H1 (cell line): ENCODE measurements around the gene SH3RF3. TPM values are rescaled to one million over a fixed set of nuclear protein-coding genes. Genes with fewer than 3 reads are reported as not detected.

Source experiments
- CTCF ChIA-PET: fragments of 300-600 bp; sonication (Branson Sonifier 250); formaldehyde crosslinking; loops from one replicate; lab custom pipeline; 2021; ENCODE audit not compliant: partially characterized antibody; lab: Charles Lee
- POLR2A ChIA-PET: fragments of 300-600 bp; sonication (Branson Sonifier 250); formaldehyde crosslinking; loops from one replicate; lab custom pipeline; 2021; ENCODE audit warnings: inconsistent platforms; ENCODE audit not compliant: partially characterized antibody; lab: Charles Lee
- DNase-seq, 2 experiments: peaks; one replicate each; pipeline versions ENCODE4 v3.0.0 to v3.0.0-alpha.2; 2010 to 2022; ENCODE audit warnings: low spot score in 2 of 2, low read depth in 1 of 2, mixed read lengths in 1 of 2
- FAIRE-seq: peaks from 2 replicates; lab custom pipeline; 2011; peaks lifted over from hg19 to GRCh38; lab: Jason Lieb, UNC
- H2AFZ ChIP-seq: 2 replicates; pipeline ENCODE4 v1.8.1; 2012; ENCODE audit warnings: low read length, inconsistent platforms
- H2AK5ac ChIP-seq: 2 replicates; pipeline ENCODE4 v1.6.1; 2013; ENCODE audit warnings: low read depth, low read length
- H2BK120ac ChIP-seq: replicated peaks from 2 replicates; pipeline ENCODE3; 2013; ENCODE audit warnings: low read depth, low read length, inconsistent platforms
- H2BK12ac ChIP-seq: 2 replicates; pipeline ENCODE4 v1.6.1; 2013; ENCODE audit warnings: low read depth, low read length
- H2BK15ac ChIP-seq: 2 replicates; pipeline ENCODE4 v1.6.1; 2013; ENCODE audit warnings: low read length
- H2BK20ac ChIP-seq: 2 replicates; pipeline ENCODE4 v1.6.1; 2013; ENCODE audit warnings: low read length
- H2BK5ac ChIP-seq: 2 replicates; pipeline ENCODE4 v1.6.1; 2013; ENCODE audit warnings: low read depth, low read length
- H3K14ac ChIP-seq: 2 replicates; pipeline ENCODE4 v1.6.1; 2013; ENCODE audit warnings: inconsistent platforms; ENCODE audit not compliant: insufficient read length
- H3K18ac ChIP-seq: 2 replicates; pipeline ENCODE4 v1.6.1; 2013; ENCODE audit warnings: low read length; ENCODE audit errors: extremely low read depth
- H3K23ac ChIP-seq: 2 replicates; pipeline ENCODE4 v1.6.1; 2013; ENCODE audit warnings: inconsistent platforms; ENCODE audit not compliant: insufficient read length
- H3K23me2 ChIP-seq: 2 replicates; pipeline ENCODE4 v1.6.1; 2013; ENCODE audit warnings: low read depth, low read length
- H3K27ac ChIP-seq: 2 replicates; pipeline ENCODE4 v1.6.1; 2011; ENCODE audit warnings: low read depth, low read length, inconsistent platforms
- H3K27me3 ChIP-seq, 4 experiments: replicated peaks in 1 of 4; 1 replicate in 1 of 4; 2 replicates in 3 of 4; pipeline versions ENCODE4 v1.6.1 to v1.8.1; 2011 to 2013; ENCODE audit warnings: low read length in 3 of 4, mild to moderate bottlenecking in 3 of 4, inconsistent platforms in 2 of 4, mixed read lengths in 2 of 4, moderate library complexity in 1 of 4; ENCODE audit not compliant: control insufficient read depth in 3 of 4, insufficient read depth in 3 of 4; ENCODE audit errors: extremely low read depth in 1 of 4
- H3K36me3 ChIP-seq, 4 experiments: 2 replicates each; pipeline versions ENCODE4 v1.6.1 to v1.8.1; 2011 to 2013; ENCODE audit warnings: mild to moderate bottlenecking in 4 of 4, low read length in 3 of 4, moderate library complexity in 2 of 4, control low read depth in 1 of 4, inconsistent platforms in 1 of 4; ENCODE audit not compliant: insufficient read depth in 4 of 4, control insufficient read depth in 2 of 4
- H3K4ac ChIP-seq: replicated peaks from 2 replicates; pipeline ENCODE3; 2013; ENCODE audit warnings: low read length, low read depth, mixed read lengths, inconsistent platforms; ENCODE audit not compliant: insufficient read length
- H3K4me1 ChIP-seq, 4 experiments: replicated peaks in 1 of 4; 1 replicate in 1 of 4; 2 replicates in 3 of 4; pipeline versions ENCODE4 v1.6.1 to v1.8.1; 2011 to 2013; ENCODE audit warnings: low read length in 3 of 4, inconsistent platforms in 2 of 4, mixed read lengths in 1 of 4; ENCODE audit not compliant: insufficient read depth in 4 of 4, control insufficient read depth in 3 of 4
- H3K4me2 ChIP-seq, 2 experiments: 2 replicates each; pipeline versions ENCODE4 v1.6.1 to v1.8.1; 2011 to 2013; ENCODE audit warnings: low read depth in 2 of 2, low read length in 2 of 2, control low read depth in 1 of 2, inconsistent platforms in 1 of 2, mild to moderate bottlenecking in 1 of 2; ENCODE audit not compliant: insufficient read depth in 1 of 2
- H3K4me3 ChIP-seq, 4 experiments: fragments of 200-600, 300-600 bp in 1 of 4; sonication (generic), shearing (Covaris generic), sonication (Bioruptor Twin) in 1 of 4; 2 replicates each; pipeline versions ENCODE4 v1.5.1 to v1.8.1; 2011 to 2016; ENCODE audit warnings: low read length in 4 of 4, low read depth in 3 of 4, control low read depth in 2 of 4, inconsistent platforms in 2 of 4, mild to moderate bottlenecking in 2 of 4, mixed read lengths in 1 of 4, moderate library complexity in 1 of 4; ENCODE audit not compliant: insufficient read depth in 2 of 4; ENCODE audit errors: extremely low read depth in 1 of 4
- H3K56ac ChIP-seq: replicated peaks from 2 replicates; pipeline ENCODE3; 2013; ENCODE audit warnings: low read depth, mild to moderate bottlenecking, mixed read lengths, low read length, inconsistent platforms; ENCODE audit not compliant: insufficient read length
- H3K79me1 ChIP-seq: 2 replicates; pipeline ENCODE4 v1.6.1; 2013; ENCODE audit warnings: low read depth, low read length, control low read depth
- H3K79me2 ChIP-seq, 2 experiments: 2 replicates each; pipeline versions ENCODE4 v1.6.1 to v1.8.1; 2012 to 2013; ENCODE audit warnings: low read length in 2 of 2, mild to moderate bottlenecking in 2 of 2, inconsistent platforms in 1 of 2; ENCODE audit not compliant: insufficient read depth in 2 of 2, control insufficient read depth in 1 of 2
- H3K9ac ChIP-seq, 4 experiments: replicated peaks in 1 of 4; 1 replicate in 1 of 4; 2 replicates in 3 of 4; pipeline versions ENCODE4 v1.6.1 to v1.8.1; 2011 to 2013; ENCODE audit warnings: low read depth in 3 of 4, low read length in 3 of 4, control low read depth in 2 of 4, mild to moderate bottlenecking in 2 of 4, moderate library complexity in 2 of 4, inconsistent platforms in 1 of 4; ENCODE audit errors: extremely low read depth in 1 of 4
- H3K9me3 ChIP-seq, 2 experiments: 2 replicates each; pipeline versions ENCODE4 v1.6.1 to v1.8.1; 2012 to 2013; ENCODE audit warnings: mild to moderate bottlenecking in 2 of 2, moderate library complexity in 2 of 2, control low read depth in 1 of 2, inconsistent platforms in 1 of 2, low read depth in 1 of 2, low read length in 1 of 2, mixed read lengths in 1 of 2; ENCODE audit not compliant: insufficient read depth in 2 of 2
- H4K20me1 ChIP-seq, 2 experiments: replicated peaks in 1 of 2; 2 replicates each; pipeline versions ENCODE3 to v1.8.1; 2011 to 2013; ENCODE audit warnings: inconsistent platforms in 2 of 2, low read length in 2 of 2, mild to moderate bottlenecking in 1 of 2; ENCODE audit not compliant: insufficient read depth in 2 of 2, control insufficient read depth in 1 of 2
- H4K5ac ChIP-seq: 2 replicates; pipeline ENCODE4 v1.6.1; 2013; ENCODE audit warnings: low read length, low read depth, mixed read lengths, inconsistent platforms; ENCODE audit not compliant: insufficient read length
- H4K8ac ChIP-seq: 2 replicates; pipeline ENCODE4 v1.8.0; 2013; ENCODE audit warnings: mild to moderate bottlenecking, moderate library complexity, low read length, inconsistent platforms; ENCODE audit not compliant: insufficient read depth; ENCODE audit errors: extremely low read depth
- H4K91ac ChIP-seq: replicated peaks from 2 replicates; pipeline ENCODE3; 2013; ENCODE audit warnings: low read length, mixed read lengths, inconsistent platforms; ENCODE audit not compliant: insufficient read length
- CHD2 ChIP-seq: IDR thresholded peaks from 2 replicates; pipeline ENCODE4 v1.6.1; 2012; ENCODE audit warnings: low read length, improper control_type of control experiment
- GTF2F1 ChIP-seq: IDR thresholded peaks from 2 replicates; pipeline ENCODE4 v1.6.1; 2012; ENCODE audit warnings: low read depth, low read length, improper control_type of control experiment, borderline replicate concordance
- JUN ChIP-seq: IDR thresholded peaks from 2 replicates; pipeline ENCODE4 v1.6.1; 2011; ENCODE audit warnings: low read depth, mild to moderate bottlenecking, improper control_type of control experiment, low read length
- JUND ChIP-seq: IDR thresholded peaks from 2 replicates; pipeline ENCODE4 v1.6.1; 2011; ENCODE audit warnings: mild to moderate bottlenecking, improper control_type of control experiment, low read length
- KDM5A ChIP-seq: fragments of 200-600 bp; IDR thresholded peaks from 2 replicates; pipeline ENCODE4 v1.7.1; 2012; ENCODE audit warnings: mild to moderate bottlenecking, low read length, inconsistent platforms, mixed read lengths
- NANOG ChIP-seq: IDR thresholded peaks from 2 replicates; pipeline ENCODE4 v1.6.1; 2011; ENCODE audit warnings: low read length, low read depth, mild to moderate bottlenecking, inconsistent platforms; ENCODE audit not compliant: insufficient read depth, poor library complexity, severe bottlenecking
- NRF1 ChIP-seq: IDR thresholded peaks from 2 replicates; pipeline ENCODE4 v1.6.1; 2011; ENCODE audit warnings: mild to moderate bottlenecking, low read depth, low read length, improper control_type of control experiment
- RAD21 ChIP-seq, 2 experiments: IDR thresholded peaks in 1 of 2; conservative IDR thresholded peaks in 1 of 2; 2 replicates each; pipeline ENCODE4 v1.6.1; 2011; ENCODE audit warnings: low read depth in 2 of 2, low read length in 2 of 2, improper control_type of control experiment in 1 of 2, inconsistent platforms in 1 of 2, mild to moderate bottlenecking in 1 of 2, moderate library complexity in 1 of 2
- RNF2 ChIP-seq: fragments of 200-900, 300-1000 bp; sonication (generic); IDR thresholded peaks from 2 replicates; pipeline ENCODE4 v1.7.1; 2016; ENCODE audit warnings: borderline replicate concordance, low read depth, mild to moderate bottlenecking, antibody characterized with exemption, low read length; ENCODE audit not compliant: poor library complexity, severe bottlenecking; ENCODE audit errors: missing control alignments
- SP1 ChIP-seq: IDR thresholded peaks from 2 replicates; pipeline ENCODE4 v1.6.1; 2011; ENCODE audit warnings: low read depth, low read length
- SUZ12 ChIP-seq: fragments of 200-600 bp; sonication (generic); IDR thresholded peaks from 2 replicates; pipeline ENCODE4 v1.6.1; 2012; ENCODE audit warnings: mild to moderate bottlenecking, inconsistent platforms, low read length, moderate library complexity, mixed read lengths
- ZNF274 ChIP-seq: IDR thresholded peaks from 2 replicates; pipeline ENCODE4 v1.7.0; 2012; ENCODE audit warnings: low read length, borderline replicate concordance; ENCODE audit errors: extremely low read depth
- WGBS, 2 experiments: shearing (Covaris generic) in 1 of 2; methylation state at CpG; one replicate each; pipeline versions ENCODE4 v1.1.6 to v1.1.7; 2013 to 2015; ENCODE audit warnings: low lambda C conversion rate in 2 of 2, mixed read lengths in 2 of 2, inconsistent platforms in 1 of 2, low coverage in 1 of 2, missing lambda C conversion rate in 1 of 2; ENCODE audit not compliant: insufficient replicate concordance in 2 of 2, insufficient coverage in 1 of 2, insufficient read length in 1 of 2; ENCODE audit errors: extremely low coverage in 1 of 2, missing lambda C conversion rate in 1 of 2; 5-methylcytosine and 5-hydroxymethylcytosine counted together
- polyA plus RNA-seq, 7 experiments: library from polyadenylated mRNA; depleted of rRNA in 3 of 7; stranded (reverse) in 5 of 7; unstranded in 2 of 7; fragments of >200 nt in 5 of 7; fragments of 200-250 nt in 2 of 7; gene quantifications; 1 replicate in 5 of 7; 2 replicates in 1 of 7; 4 replicates in 1 of 7; pipeline versions ENCODE4 v1.2.1 to v1.2.3, GENCODE V29; 2011 to 2013; ENCODE audit warnings: missing spikeins in 2 of 7, mixed read lengths in 2 of 7
- total RNA-seq: library from RNA; stranded (reverse); fragmentation: NEBNext Ultra II Directional; extraction: Animal tissue kit (Norgen Biotek cat#: 25700); gene quantifications from 2 replicates; pipeline ENCODE4 v1.2.1, GENCODE V29; 2021
- TF ChIP-seq, protein P1 (sequence below): IDR thresholded peaks from 2 replicates; pipeline ENCODE4 v1.6.1; 2012; ENCODE audit warnings: inconsistent platforms

SH3RF3 gene
- total and polyA plus RNA-seq, 2 of the 8 experiments (the other 6 are each of a cell fraction or from before 2014, with no cell fraction given), result 0.11 to 0.65 TPM

DNA sequence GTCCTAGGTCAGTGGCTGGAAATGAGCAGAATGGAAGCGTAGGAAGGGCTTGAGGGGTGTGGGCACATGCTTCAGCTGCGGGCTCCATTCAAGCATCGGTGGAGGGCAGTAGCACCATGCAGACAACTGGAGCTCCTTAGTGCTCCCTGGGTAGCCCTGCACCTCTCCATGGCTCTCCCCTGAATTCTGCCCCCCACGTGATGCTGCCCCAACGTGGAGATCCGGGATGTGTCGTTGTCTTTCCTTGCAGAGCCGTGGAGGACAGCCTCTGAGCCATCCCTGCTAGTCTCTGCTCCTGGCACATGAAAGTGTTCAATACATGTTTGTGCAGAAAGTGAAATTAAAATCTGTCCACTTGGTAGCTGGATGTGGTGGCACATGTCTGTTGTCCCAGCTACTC is 94.5 kb downstream of the SH3RF3 start:
- Histone ChIP-seq H3K4me3 (no peak overlapping the region), H2BK5ac (no peak overlapping the region), H2BK20ac (no peak overlapping the region), H4K5ac (no peak overlapping the region), H3K79me2 (no peaks in the 10 kb centered on the region), H2AK5ac (no peak overlapping the region), H4K91ac (no peak overlapping the region), H3K4me2 (no peak overlapping the region), H3K56ac (no peak overlapping the region), H3K4me1 (no peaks in the 10 kb centered on the region; a peak in 1 of 7 replicates), H3K18ac (no peak overlapping the region), H3K14ac (no peak overlapping the region), H3K23ac (no peak overlapping the region), H3K27me3 (no peaks in the 10 kb centered on the region), H4K20me1 (no peaks in the 10 kb centered on the region), H2BK120ac (no peak overlapping the region), H3K4ac (no peak overlapping the region), H4K8ac (peak overlapping the region; percentile 80; the same call in 1 of the 2 replicates), H3K27ac (no peak overlapping the region), H2AFZ (0 out of 2 replicates have a peak overlapping the region, but pooled peaks have one; percentile 6), H3K9ac (no peak overlapping the region), H3K36me3 (no peaks in the 10 kb centered on the region), H3K23me2 (no peaks in the 10 kb centered on the region), H2BK15ac (no peak overlapping the region; the same call in 1 of the 2 replicates), H3K79me1 (no peaks in the 10 kb centered on the region), H2BK12ac (no peak overlapping the region), H3K9me3 (no peaks in the 10 kb centered on the region)
- DNase-seq (no peak), FAIRE-seq (no peak)
- ChIA-PET POLR2A (no interaction called here), CTCF (interaction anchor here (0.7 to 2.6 kb wide), 19 partner anchors 8 to 499 kb away, joined by 3 to 13 read pairs (median 4); no protein-coding TSS in a partner anchor)
- 95% methylated on average over 8 of the region's 8 CpGs; no CpG with 5 or more reads in 1 of the 2 experiments for WGBS, 2 experiments
- TF ChIP-seq SUZ12, result no peak
- no peak for TF ChIP-seq RAD21 (IDR thresholded peaks at IDR 0.05 in 1 of 2, conservative IDR thresholded peaks at IDR 0.05 in 1 of 2; ENCODE audit: low read depth in 2 of 2, low read length in 2 of 2)
- no peak for TF ChIP-seq ZNF274
- no peak for TF ChIP-seq JUN
- no peak for TF ChIP-seq SP1
- no peak for TF ChIP-seq RNF2
- TF ChIP-seq KDM5A, result no peak
- TF ChIP-seq CHD2, result no peak
- TF ChIP-seq NANOG, result no peak
- TF ChIP-seq JUND, result no peak
- TF ChIP-seq, protein P1, sequence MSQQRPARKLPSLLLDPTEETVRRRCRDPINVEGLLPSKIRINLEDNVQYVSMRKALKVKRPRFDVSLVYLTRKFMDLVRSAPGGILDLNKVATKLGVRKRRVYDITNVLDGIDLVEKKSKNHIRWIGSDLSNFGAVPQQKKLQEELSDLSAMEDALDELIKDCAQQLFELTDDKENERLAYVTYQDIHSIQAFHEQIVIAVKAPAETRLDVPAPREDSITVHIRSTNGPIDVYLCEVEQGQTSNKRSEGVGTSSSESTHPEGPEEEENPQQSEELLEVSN, result no peak
- TF ChIP-seq GTF2F1, result no peak
- no peak for TF ChIP-seq NRF1
